ENCODE results near the gene PTPRN2.

- no peak for TF ChIP-seq ZZZ3 (IDR thresholded peaks at IDR 0.05)
- TF ChIP-seq RFX5 (IDR thresholded peaks at IDR 0.05; ENCODE audit: low read depth, low read length) = no peak
- no peak for TF ChIP-seq POLR2A (conservative IDR thresholded peaks at IDR 0.05)
- TF ChIP-seq RBM25 (IDR thresholded peaks at IDR 0.05; ENCODE audit: low read depth, low read length, severe bottlenecking) = no peak
- no peak for TF ChIP-seq POLR2AphosphoS5 (IDR thresholded peaks at IDR 0.05; ENCODE audit: control insufficient read depth, insufficient read depth, low read depth, low read length)
- no peak for TF ChIP-seq MAFK (IDR thresholded peaks at IDR 0.05; ENCODE audit: low read length)
- TF ChIP-seq ZNF197 (CRISPR knock-in tag; IDR thresholded peaks at IDR 0.05; ENCODE audit: low read depth) = no peak
- no peak for TF ChIP-seq ETV5 (CRISPR knock-in tag; IDR thresholded peaks at IDR 0.05; ENCODE audit: low read depth)
- TF ChIP-seq ZBTB2 (IDR thresholded peaks at IDR 0.05) = no peak
- no peak for TF ChIP-seq CTCF (IDR thresholded peaks at IDR 0.05 in 2 of 3, conservative IDR thresholded peaks at IDR 0.05 in 1 of 3; ENCODE audit: insufficient read depth in 2 of 3, low read depth in 1 of 3, low read length in 3 of 3)
- no peak for TF ChIP-seq MED1 (CRISPR knock-in tag; IDR thresholded peaks at IDR 0.05; ENCODE audit: borderline replicate concordance)
- no peak for TF ChIP-seq SMC3 (conservative IDR thresholded peaks at IDR 0.05; ENCODE audit: insufficient read depth, low read depth, low read length)
Measured at GRCh38 chr7:157997080-157997440, 590.6 kb downstream of the PTPRN2 start.
